AG09319 (cell line): Measurements from ENCODE around the gene NTNG2.

Experiments
- DNase-seq: peaks from one replicate; pipeline ENCODE4 v3.0.0-alpha.2; 2010; ENCODE audit warnings: low read depth; ENCODE audit errors: extremely low read depth
- CTCF ChIP-seq: IDR thresholded peaks from 2 replicates; pipeline ENCODE4 v1.5.1; 2011; ENCODE audit warnings: low read depth, mild to moderate bottlenecking, inconsistent platforms, low read length, moderate library complexity

The NTNG2 gene

GRCh38 chr9:132197315-132197714, 35.5 kb downstream of the NTNG2 start:
- no peak for DNase-seq
- TF ChIP-seq CTCF = no peak

DNA sequence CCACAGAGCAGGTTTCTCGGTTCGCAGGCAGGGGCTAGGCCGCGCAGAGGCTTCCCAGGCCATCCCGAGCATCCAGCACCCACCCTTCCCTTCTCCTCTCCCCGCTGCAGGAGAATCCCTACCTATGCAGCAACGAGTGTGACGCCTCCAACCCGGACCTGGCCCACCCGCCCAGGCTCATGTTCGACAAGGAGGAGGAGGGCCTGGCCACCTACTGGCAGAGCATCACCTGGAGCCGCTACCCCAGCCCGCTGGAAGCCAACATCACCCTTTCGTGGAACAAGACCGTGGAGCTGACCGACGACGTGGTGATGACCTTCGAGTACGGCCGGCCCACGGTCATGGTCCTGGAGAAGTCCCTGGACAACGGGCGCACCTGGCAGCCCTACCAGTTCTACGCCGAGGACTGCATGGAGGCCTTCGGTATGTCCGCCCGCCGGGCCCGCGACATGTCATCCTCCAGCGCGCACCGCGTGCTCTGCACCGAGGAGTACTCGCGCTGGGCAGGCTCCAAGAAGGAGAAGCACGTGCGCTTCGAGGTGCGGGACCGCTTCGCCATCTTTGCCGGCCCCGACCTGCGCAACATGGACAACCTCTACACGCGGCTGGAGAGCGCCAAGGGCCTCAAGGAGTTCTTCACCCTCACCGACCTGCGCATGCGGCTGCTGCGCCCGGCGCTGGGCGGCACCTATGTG, 36.1 kb downstream of the NTNG2 start:
- TF ChIP-seq CTCF = no peak
- DNase-seq = no peak

- DNase-seq = no peak
- TF ChIP-seq CTCF = no peak
Observed at GRCh38 chr9:132199056-132199455, 37.2 kb downstream of the NTNG2 start.

- no peak for DNase-seq
- no peak for TF ChIP-seq CTCF
Observed at GRCh38 chr9:132200706-132201105, 38.8 kb downstream of the NTNG2 start.

- DNase-seq = no peak
- TF ChIP-seq CTCF = no peak
Observed at GRCh38 chr9:132201139-132201538, 39.3 kb downstream of the NTNG2 start.

DNA sequence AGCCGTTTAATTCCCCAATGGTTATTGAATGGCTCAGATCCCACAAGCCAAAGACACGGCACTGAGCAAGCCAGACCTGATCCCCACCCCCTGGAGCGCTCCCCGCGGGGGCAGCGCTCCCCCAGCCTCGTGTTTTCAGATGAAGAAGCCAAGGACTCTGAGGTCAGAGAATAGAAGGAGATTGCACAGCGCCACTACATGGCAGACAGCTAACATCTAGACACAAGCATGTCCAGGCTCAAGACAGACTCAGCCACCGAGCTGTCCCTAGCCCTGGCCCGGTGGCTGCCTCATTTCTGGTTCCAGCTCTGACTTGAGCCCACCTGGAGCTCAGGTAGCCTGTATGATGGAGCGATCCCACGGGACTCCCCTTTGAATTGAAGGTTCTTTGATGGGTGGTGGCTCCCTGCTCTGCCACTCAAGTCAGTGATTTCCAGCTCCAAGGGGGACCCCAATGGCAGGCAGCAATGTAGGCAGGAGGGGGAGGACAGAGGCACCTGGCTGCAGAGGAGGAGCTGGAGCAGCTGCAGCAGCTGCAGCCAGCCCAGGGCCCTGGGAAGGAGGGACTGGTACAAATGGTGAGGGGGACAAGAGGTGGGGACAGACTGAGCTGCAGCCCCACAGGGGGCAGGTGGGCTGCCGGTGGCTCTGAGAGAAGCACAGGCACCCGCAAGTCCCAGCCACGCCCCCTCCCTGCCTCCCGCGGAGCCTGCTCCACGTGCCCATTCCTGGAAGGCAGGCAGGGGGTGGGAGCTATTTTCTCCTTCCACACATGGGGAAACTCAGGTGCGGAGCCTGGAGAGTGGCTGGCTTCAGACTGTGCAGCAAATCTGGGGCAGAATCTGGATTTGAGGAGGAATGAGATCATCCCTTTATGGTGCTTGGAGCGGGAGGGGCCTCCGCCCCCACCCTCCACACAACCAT, 40.2 kb downstream of the NTNG2 start:
- TF ChIP-seq CTCF = no peak
- no peak for DNase-seq

DNA sequence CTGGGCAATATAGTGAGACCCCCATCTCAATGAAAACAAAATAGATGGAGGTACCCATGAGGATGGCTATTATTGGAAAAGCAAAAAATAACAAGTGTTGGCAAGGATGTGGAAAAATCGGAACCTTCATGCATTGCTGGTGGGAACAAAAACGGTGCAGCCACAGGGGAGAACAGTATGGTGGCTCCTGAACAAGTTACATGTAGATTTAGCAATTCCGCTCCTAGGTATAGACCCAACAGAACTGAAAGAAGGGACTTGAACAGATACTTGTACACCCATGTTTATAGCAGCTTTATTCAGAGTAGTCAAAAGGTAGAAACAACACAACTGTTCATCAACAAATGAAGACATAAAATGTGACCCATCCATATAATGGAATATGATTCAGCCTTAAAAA, 43.0 kb downstream of the NTNG2 start:
- TF ChIP-seq CTCF = no peak
- no peak for DNase-seq
